Stimulated activated naive CD4-positive, alpha-beta T cell (primary cell): Measurements from ENCODE around the gene BRIX1.

Experiments
- DNase-seq, 6 experiments: peaks; one replicate each; lab custom pipeline; 2025; lab: John Stamatoyannopoulos, UW

Gene BRIX1, protein sequence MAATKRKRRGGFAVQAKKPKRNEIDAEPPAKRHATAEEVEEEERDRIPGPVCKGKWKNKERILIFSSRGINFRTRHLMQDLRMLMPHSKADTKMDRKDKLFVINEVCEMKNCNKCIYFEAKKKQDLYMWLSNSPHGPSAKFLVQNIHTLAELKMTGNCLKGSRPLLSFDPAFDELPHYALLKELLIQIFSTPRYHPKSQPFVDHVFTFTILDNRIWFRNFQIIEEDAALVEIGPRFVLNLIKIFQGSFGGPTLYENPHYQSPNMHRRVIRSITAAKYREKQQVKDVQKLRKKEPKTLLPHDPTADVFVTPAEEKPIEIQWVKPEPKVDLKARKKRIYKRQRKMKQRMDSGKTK

DNA sequence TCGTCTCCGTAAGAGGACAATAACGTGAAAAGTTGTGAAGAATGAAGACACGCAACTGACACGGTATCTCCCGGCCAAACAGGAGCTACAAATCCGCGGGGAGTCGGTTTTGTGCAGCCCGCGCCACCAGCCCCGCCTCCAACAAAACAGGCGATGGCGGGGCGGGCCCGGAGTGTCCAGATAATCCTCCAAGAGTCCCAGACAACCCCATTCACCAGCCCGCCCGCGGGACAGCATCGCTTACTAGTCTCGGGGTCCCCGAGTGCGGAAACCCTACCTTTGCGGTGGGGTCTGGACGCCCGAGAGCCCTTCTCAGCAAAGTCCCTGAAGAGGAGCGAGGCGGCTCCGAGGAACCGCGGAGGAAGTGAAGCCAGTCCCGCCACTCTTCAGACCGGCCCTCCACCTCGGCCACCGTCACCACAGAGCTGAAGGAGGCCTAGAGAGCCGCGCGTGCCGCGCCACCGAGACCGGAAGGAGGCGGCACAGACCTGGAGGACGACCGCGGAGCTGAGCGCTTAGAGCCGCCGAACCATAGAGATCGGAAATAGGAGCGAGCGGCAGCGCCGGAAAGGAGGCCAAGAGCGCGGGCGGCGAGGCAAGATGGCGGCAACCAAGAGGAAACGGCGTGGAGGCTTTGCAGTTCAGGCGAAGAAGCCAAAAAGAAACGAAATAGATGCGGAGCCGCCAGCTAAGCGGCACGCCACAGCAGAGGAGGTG lies at the start of gene BRIX1, which contains the start of gene RAD1:
Gene BRIX1, plus strand, starts transcription at position 573 of the 717 bp plus-strand sequence. Its CDS starts 28 bp downstream, at position 601.
Gene RAD1, minus strand, starts transcription at position 366 of the 717 bp plus-strand sequence. CDS start 612 bp downstream, outside the sequence.
- peak; percentile 85 to 91 (median 88) for DNase-seq

DNA sequence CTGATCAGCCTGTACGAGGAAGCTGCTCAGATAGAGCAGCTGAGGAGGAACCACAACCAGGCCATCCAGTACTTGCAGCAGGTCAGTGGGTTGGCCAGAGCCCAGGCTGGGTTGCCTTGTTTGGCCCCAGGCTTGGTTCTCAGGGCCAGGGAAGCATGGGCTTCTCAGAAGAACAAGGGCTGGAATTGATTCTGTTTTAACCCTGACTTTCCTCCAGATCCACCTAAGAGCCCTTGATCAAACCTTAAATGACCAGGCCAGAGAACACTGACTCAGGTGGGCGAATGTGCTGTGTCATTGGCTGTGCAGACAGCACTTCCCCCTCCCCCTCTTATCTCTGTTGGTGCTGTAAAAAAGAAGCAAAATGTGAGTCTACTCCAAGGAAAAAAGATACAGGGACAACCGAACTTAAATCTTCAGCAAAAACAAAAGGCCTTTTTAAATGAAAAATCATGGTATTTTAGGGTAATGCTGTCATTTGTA lies 48.5 kb upstream of the BRIX1 start:
- DNase-seq, result no peak

DNA sequence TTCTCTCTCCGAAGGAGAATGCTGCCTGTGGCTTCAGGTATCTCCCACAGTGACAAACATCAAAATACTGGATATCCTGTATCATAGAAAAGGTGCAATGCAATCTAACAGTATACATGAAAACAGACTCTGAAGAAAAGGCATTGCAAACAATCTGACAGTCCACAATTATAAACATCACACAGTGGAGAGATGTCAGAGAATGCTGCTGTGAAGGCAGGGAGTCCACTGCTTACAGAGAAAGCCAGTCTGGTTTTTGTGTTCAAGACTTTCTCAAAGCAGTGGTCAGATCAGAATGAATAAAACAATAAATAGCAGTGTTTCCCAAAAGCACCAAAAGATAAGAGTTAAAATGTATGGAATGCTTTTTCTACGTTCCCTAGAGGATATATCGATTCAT lies 47.9 kb upstream of the BRIX1 start:
- no peak for DNase-seq

DNA sequence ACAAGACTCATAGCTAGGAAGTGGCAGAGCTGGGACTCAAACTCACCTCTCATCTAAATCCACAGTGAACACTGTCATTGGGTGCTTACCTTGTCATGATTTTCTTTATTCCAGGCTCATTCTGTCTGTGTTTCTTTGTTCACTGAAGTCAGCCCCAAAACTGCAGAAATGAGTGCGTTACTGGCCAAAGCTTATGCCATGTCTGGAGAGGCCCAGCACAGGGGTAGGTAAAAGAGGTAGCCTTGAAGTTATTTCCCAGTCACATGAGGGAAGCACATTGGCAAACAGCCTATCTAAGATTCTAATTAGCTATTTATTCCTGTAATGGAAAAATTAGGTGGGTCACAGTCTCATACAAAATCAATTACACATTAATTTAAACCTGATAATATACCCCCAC lies 46.7 kb upstream of the BRIX1 start:
- DNase-seq, result no peak

DNA sequence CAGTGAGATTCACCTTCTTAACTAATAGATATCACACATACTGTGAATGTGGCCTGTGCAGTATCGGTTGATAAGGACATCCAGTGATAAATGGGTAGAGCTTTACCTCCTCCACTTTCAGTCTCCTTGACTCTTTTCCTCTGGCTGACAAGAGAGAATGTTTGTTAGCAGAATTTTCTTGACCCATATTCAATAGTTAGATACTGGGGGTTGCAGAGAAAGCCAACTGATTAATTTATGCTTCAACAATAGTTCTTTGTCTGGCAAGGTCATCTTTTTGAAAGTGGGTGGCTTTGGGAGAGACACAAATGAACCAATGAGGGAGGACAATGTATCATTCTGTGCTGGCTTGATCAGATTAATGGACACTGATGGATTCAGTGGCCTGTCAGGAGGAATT lies 46.3 kb upstream of the BRIX1 start:
- no peak for DNase-seq

DNA sequence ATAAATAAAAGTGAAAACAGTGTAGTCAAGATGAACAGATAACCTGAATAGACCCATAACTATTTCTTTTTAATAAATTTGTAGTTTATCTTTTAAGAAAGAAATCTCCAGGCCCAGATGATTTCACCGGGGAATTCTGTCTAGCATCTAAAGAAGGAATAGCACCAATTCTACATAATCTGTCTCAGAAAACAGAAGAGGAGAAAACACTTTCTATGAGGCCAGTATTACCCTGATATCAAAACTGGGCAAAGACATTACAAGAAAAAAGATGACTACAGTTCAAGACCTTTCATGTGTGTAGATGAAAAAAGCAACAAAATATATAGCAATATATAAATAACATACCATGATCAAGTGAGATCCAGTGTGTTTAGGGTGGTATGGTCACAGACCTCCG lies 45.1 kb upstream of the BRIX1 start:
- DNase-seq, result no peak

DNA sequence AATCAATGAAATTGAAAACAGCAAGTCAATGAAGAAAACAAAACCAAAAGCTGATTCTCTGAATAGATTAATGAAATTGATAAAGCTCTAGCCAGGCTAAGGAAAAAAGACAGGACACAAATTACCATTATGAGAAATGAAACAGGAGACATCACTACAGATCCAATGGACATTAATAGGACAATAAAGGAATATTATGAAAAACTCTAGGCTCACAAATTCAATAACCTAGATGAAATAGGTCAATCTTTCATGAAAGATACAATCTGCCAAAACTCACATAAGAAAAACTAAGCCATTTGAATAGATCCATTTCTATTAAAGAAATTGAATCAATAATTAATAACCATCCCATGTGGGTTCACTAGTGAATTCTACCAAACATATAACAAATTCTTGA lies 39.2 kb upstream of the BRIX1 start:
- no peak for DNase-seq

DNA sequence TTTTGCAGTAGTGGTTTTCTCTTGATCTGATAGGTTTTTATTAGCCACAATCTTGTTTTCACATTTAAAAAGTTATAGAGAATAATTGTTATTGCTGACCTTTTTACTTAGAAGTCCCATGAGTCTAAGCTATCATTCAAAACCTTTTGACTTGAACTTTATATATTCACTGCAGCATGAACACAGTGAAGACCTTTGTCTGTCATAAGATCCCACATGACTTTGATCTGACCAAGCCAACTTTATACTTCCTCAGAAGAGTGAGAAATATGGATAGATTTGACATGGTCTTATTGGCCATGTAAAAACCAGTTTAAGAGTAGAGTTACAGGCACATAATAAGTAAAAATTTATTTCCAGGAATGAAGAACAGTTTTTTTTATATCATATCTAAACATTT lies 34.3 kb upstream of the BRIX1 start:
- DNase-seq, result no peak

DNA sequence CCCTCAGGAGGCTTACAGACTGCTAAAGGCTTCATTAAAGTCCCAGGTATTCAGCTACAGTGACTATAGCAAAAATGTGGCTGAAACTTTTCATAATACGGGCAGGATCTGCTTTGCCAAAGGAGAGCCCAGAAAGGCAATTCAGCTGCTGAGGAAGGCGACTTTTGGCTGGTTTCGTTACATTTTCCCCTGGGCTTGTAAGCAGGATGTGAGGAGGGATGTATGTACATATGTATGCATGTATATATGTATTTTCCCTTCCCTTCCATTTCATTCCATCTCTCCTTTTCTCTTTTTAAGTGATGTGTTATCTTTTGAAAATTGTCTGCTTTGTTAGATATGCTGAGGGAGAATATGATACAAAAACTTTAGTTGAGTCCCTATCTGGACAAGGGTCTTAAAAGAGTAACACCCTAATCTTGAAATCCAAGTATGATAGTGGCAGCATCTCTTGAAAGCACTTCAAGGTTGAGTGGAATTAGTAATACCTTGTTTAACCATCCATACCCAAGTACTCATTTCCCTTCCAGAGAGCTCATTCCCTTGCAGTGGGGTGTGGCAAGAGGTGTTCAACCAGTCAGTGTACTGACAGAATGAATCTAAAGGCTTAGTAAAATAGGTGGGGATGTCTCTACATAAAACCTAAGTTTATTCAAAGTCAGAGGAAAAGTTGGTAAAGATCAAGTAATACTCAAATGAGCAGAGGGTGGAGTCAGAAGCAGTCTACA lies 29.0 kb upstream of the BRIX1 start:
- DNase-seq, result no peak

DNA sequence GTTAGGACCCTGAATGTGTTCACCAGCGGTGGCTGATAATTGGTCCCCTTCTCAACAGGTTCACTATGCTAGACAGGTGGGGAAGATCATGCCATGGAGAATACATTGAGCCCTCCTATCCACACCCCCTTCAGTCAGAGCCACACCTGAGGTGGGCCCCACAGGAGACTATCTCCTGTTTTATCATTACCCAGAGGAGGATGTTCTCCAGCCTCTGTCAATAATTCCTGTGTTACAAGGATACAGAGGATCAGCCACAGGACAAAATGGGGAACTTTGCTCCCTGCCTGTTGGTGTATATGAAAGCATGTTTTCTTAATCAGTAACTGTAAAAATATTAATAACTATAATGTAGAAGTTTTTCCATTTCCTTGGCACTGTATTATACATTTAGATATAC lies 26.1 kb upstream of the BRIX1 start:
- DNase-seq, result no peak

DNA sequence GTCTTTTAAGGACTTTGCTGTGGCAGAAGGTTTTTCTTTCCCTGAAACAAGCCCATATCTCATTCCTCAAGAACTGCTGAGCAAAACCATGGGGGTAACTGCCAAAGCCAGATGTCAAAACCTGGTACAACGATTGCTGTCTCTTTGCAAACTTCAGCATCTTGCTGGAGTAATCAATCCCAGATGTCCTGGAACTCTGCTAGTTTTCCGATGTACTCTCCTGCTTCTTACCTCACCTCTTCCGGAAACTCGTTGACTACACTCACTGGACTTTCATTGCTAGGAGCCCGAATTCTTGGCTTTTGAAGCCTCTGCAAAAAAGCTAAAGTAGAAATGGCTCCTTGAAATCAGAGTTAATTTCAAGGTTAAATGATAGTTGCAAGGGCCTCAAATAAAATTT lies 23.5 kb upstream of the BRIX1 start:
- no peak for DNase-seq

DNA sequence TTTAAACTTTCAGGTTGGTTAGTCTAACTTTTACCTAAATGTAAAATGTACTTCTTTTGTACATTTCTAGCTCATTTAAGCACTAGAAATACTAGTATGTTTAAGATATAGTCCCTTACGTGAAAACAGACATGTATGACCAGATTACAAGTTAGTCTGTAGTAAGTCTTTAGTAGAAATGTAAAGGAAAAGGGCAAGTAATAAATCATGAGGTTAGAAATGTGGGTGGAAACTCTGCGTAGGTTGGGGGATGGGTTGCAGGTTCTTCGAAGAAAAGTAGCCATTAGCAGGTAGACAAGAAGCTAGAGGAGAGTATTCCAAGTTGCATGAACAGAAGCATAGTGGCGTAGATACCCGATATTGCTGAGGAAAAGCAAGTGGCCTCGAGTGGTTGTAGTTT lies 23.1 kb upstream of the BRIX1 start:
- DNase-seq, result no peak

DNA sequence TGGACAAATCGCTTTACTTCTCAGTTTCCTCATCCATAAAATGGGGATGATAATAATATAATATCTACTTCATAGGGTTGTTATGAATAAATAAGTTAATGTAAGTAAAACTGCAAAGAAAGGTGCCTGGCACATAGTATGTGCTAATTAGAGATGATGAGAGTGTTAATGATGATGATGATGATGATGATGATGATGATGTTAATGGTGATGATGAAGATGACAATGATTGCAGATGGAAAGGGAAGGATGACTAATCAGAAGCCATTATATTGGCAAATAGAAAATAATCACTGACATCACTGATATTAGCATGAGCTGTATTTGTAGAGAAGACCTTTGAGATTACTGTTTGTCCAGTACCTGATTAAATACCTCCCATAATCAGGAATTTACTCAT lies 20.8 kb upstream of the BRIX1 start:
- no peak for DNase-seq

DNA sequence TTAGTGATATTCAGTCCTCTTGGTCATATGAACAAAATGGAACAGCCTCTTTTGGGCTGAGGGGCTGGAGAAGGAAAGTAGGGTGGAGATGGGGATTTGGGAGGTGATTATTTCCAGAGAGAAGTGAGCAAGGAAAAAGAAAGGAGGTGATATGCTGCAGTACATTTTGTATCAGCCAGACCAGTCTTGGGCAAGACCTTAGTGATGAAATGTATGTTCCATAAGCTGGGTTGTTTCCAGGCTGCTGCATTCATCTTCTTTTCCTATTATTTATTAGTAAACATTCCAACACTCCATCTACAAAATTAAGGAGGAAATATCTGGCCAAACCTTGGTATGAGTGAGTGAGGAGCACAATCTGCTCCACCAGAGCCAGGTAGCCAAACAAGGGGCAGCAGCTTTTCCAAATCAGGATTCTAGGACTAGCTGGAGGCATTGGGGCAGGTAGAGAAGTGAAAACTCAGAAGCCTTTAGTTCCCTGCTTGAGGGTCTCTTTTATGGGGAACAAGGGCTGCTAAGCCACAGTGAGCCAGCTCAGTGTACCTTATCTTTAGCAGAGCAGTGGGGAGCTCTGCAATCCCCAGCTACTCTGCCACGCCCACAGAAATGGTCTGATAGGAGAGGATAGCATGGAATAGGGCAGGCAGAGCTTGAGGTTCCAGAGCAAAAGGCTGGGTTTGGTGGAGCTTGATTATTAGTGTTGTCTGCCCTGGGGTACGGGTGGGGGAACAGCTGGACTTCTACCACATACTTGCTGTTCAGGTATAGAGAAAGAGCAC lies 19.7 kb upstream of the BRIX1 start:
- no peak for DNase-seq

DNA sequence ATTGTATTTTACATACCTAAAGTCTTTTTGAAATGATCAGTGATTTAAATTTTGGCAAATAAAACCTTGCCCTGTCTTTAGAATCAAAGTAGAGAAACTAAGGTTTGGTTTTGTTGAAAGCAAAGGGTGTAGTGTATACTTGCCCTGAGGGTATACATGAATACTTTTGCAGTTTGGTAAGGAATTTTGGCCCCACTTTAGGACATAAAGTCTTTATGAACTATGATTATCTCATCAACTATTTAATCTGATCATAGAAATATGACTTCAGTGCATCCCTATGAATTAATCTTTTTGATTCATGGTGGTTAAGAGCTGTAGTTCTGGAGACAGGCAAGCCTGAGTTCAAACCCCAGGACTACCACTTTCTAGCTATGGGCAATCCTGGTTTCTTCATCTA lies 17.9 kb upstream of the BRIX1 start:
- DNase-seq, result no peak

DNA sequence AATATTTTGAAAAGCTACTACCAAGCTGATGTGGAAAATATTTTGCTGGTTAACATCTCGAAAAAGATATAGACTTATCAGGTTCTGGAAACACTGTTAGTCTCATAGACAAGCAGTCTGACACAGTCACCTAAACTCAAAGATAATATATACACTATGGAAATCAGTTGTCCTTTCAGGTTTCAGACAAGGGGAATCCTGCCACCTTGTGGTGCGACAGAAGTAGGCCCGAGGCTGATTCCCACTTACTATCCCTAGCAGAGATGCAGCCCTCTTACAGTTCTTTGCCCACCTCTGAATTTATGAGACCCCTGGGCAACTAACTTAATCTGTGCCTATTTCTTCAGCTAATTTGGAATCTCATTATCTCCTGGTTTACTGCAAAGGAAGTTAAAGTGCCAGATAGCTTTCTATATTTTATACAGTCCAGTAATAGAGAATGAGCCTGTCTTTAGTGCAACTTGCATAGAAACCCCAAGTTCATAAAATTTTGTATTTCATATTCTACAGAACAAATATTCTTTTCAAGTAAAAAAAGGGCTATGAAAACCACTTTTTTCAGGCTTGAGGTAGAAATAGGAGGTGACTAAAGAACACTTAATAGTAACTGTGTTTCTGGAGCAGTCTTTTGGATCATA lies 17.1 kb upstream of the BRIX1 start:
- DNase-seq, result peak in 5 of 6 experiments; percentile 13 to 58 (median 38)

DNA sequence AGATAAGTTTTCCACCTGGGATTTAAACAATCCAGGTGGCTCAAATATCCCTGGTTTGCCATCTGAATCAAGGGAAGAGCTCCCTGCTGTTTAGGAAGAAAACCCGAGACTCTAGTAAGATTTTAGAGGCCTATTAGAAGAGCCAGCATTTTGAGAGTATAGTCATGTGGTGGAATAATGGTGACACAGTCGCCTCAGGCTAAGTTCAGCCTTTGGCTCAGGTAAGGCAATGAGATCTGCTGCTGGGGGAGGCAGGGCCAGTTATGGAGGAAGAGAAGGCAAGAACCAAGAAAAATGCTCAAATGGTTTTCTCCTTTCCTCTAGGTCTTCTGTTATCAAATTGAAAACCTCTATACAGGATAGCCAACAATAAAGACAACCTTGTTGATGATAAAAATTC lies 16.4 kb upstream of the BRIX1 start:
- no peak for DNase-seq

DNA sequence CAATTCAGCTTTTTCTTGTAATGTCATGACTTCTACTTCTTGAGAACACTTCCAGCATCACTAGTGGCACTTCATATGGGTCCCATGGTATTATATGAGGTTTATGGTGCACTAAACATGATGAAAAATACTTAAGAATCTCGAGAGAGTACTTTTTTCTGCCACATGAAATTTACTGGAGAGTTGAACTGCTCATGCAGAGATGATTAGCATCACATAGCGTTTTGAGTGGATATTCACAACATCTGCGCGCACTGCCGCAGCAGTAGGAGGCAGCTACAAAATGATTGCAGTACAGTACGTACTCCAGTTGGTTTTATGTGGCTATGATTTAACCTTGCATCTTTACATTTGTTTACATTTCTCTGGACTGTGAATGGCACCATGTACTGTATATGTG lies 14.9 kb upstream of the BRIX1 start:
- no peak for DNase-seq

DNA sequence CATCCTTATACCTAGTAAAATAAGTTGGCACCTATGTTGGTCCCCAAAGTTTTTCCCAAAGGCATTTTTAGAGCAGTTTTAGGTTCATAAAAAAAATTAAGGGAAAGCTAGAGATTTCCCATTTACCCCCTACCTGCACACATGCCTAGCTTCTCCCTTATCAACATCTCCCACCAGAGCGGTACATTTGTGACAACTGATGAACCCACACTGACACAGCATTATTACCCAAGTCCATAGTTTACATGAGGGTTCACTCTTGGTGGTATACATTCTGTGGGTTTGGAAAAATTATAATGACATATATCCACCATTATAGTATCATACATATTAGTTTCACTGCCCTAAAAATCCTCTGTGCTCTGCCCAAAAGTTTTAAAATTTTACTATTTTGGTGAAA lies 12.3 kb upstream of the BRIX1 start:
- DNase-seq, result no peak

DNA sequence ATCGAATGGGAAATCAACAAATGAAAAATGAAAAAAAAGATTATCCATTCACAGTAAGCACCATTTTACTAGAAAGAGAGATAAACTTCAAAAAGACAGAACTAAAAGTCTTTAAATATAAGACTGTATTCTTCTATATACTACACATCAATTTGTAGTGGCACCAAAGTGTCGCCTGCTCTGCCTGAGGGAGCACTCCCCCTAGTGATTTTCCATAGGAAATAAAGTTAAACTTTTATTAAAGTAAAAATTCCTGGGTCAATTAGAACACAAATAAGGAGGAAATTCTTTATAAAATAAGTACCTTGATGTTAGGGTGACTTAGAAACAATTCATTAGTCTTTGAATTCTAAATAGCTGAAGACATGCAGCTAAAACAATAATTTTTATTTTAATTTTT lies 9.9 kb upstream of the BRIX1 start:
- no peak for DNase-seq

DNA sequence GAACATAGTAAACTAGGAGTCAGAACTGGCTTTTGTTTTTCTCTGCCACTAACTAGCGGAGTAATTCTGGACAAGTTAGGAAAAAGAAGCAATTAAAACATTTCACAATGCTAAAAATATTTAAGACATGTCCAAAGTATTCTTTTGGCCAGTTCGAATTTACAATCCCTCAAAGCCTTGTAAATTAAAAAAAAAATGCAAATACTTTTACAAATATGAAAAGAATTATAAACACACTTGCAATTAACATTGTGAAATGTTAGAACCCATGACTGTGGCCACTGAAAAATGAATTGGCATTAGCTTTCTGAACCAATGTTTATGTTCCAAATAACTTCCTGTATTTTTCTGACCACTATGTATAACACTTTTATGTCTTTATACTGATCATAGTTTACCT lies 2.4 kb upstream of the BRIX1 start:
- no peak for DNase-seq
